K562 (cell line): ENCODE measurements around the gene DNM1. TPM values are rescaled to one million over a fixed set of nuclear protein-coding genes. Genes with fewer than 3 reads are reported as not detected.

ENCODE experiments used
- ATAC-seq: fragments of 200-7000 bp; cut with Tn5 transposase; 3 replicates; pipeline ENCODE4 v1.9.1; 2020; ENCODE audit warnings: moderate library complexity
- BruUV-seq: library from RNA; stranded (reverse); fragments of 400-500 nt; replicated peaks from 2 replicates; lab custom pipeline; 2021; lab: Mats Ljungman, UMichigan
- CTCF ChIA-PET: fragments of 300-600 bp; formaldehyde crosslinking; extraction: SDS; loops from one replicate; lab custom pipeline; 2021; ENCODE audit warnings: low intra/inter-chr PET ratio; lab: Yijun Ruan, JAX
- POLR2A ChIA-PET: fragments of 300-600, 350-650 bp; sonication (Branson Sonifier 250); formaldehyde crosslinking; extraction: SDS; loops from one replicate; lab custom pipeline; 2021; ENCODE audit warnings: antibody characterized with exemption, inconsistent platforms; lab: Yijun Ruan, JAX
- DNase-seq, 4 experiments: peaks; one replicate each; pipeline versions ENCODE4 v3.0.0 to v3.0.0-alpha.2; 2011 to 2018; ENCODE audit warnings: low spot score in 3 of 4, mixed read lengths in 3 of 4; ENCODE audit errors: extremely low read depth in 1 of 4
- FAIRE-seq: peaks from 2 replicates; lab custom pipeline; 2011; peaks lifted over from hg19 to GRCh38; lab: Jason Lieb, UNC
- H2AFZ ChIP-seq: 2 replicates; pipeline ENCODE4 v1.6.0; 2011; ENCODE audit warnings: low read depth, low read length, control low read depth, inconsistent platforms
- H3K27ac ChIP-seq: fragments of 200-600 bp; 3 replicates; pipeline ENCODE4 v1.8.0; 2011; ENCODE audit warnings: low read depth, mild to moderate bottlenecking, control low read depth, inconsistent platforms, low read length, moderate library complexity, mixed read lengths; ENCODE audit errors: extremely low read depth
- H3K27me3 ChIP-seq, 2 experiments: fragments of 300-600 bp in 1 of 2; 2 replicates in 1 of 2; 3 replicates in 1 of 2; pipeline versions ENCODE4 v1.6.0 to v1.8.0; 2011; ENCODE audit warnings: inconsistent platforms in 2 of 2, low read length in 2 of 2, mild to moderate bottlenecking in 1 of 2, mixed read lengths in 1 of 2, moderate library complexity in 1 of 2; ENCODE audit not compliant: control insufficient read depth in 2 of 2, insufficient read depth in 2 of 2
- H3K36me3 ChIP-seq: fragments of 300-600 bp; 3 replicates; pipeline ENCODE4 v1.8.0; 2011; ENCODE audit warnings: mild to moderate bottlenecking, low read length, inconsistent platforms; ENCODE audit not compliant: control insufficient read depth, insufficient read depth
- H3K4me1 ChIP-seq, 2 experiments: fragments of 200-600 bp in 1 of 2; replicated peaks in 1 of 2; 2 replicates in 1 of 2; 3 replicates in 1 of 2; pipeline versions ENCODE4 v1.5.1 to v1.8.0; 2011; ENCODE audit warnings: inconsistent platforms in 2 of 2, low read length in 2 of 2, mild to moderate bottlenecking in 1 of 2, mixed read lengths in 1 of 2, moderate library complexity in 1 of 2; ENCODE audit not compliant: control insufficient read depth in 2 of 2, insufficient read depth in 2 of 2
- H3K4me2 ChIP-seq: 2 replicates; pipeline ENCODE4 v1.6.1; 2011; ENCODE audit warnings: low read length, control low read depth, inconsistent platforms, mixed read lengths; ENCODE audit not compliant: insufficient read depth
- H3K4me3 ChIP-seq: fragments of 200-600 bp; sonication (generic), shearing (Covaris generic); 2 replicates; pipeline ENCODE4 v1.5.1; 2016; ENCODE audit warnings: control low read depth, inconsistent platforms
- H3K79me2 ChIP-seq: fragments of 200-600 bp; 3 replicates; pipeline ENCODE4 v1.8.0; 2011; ENCODE audit warnings: low read length, inconsistent platforms; ENCODE audit not compliant: control insufficient read depth, insufficient read depth
- H3K9ac ChIP-seq, 2 experiments: 2 replicates each; pipeline versions ENCODE4 v1.6.0 to v1.6.1; 2011; ENCODE audit warnings: low read depth in 2 of 2, low read length in 2 of 2, control low read depth in 1 of 2, inconsistent platforms in 1 of 2, mild to moderate bottlenecking in 1 of 2, mixed read lengths in 1 of 2; ENCODE audit not compliant: insufficient read depth in 1 of 2
- H3K9me1 ChIP-seq: one replicate; pipeline ENCODE4 v1.6.0; 2011; ENCODE audit warnings: inconsistent platforms, mild to moderate bottlenecking, low read length, moderate library complexity; ENCODE audit not compliant: control insufficient read depth, insufficient read depth
- H3K9me3 ChIP-seq: replicated peaks from 2 replicates; pipeline ENCODE4 v1.5.1; 2011; ENCODE audit warnings: low read depth, low read length, inconsistent platforms; ENCODE audit not compliant: control insufficient read depth, insufficient read depth
- H4K20me1 ChIP-seq: replicated peaks from 2 replicates; pipeline ENCODE4 v1.6.1; 2011; ENCODE audit warnings: low read length, inconsistent platforms, mixed read lengths; ENCODE audit not compliant: control insufficient read depth, insufficient read depth
- ZFP36 ChIP-seq: fragments of 150-350 bp; IDR thresholded peaks from 2 replicates; pipeline ENCODE4 v1.6.1; 2018; ENCODE audit warnings: low read length, low read depth; ENCODE audit not compliant: partially characterized antibody
- ZNF134 ChIP-seq: fragments of 250-450 bp; sonication (Bioruptor Pico); conservative IDR thresholded peaks from 2 replicates; pipeline ENCODE4 v1.4.0; 2020
- ZNF384 ChIP-seq: IDR thresholded peaks from 2 replicates; pipeline ENCODE4 v1.6.1; 2012; ENCODE audit warnings: low read depth, low read length, improper control_type of control experiment
- WGBS: fragments of 100-300 bp; shearing (Covaris generic); methylation state at CpG from one replicate; pipeline ENCODE4 v1.1.6; 2016; ENCODE audit warnings: low coverage, mixed read lengths; ENCODE audit not compliant: insufficient coverage; ENCODE audit errors: missing lambda C conversion rate; 5-methylcytosine and 5-hydroxymethylcytosine counted together
- in situ Hi-C: fragments of 300-500 bp; cut with MboI; formaldehyde crosslinking; loops from 4 replicates; pipeline ENCODE4 v1.15.0; 2018; ENCODE audit warnings: inconsistent platforms, mixed read lengths
- intact Hi-C: fragments of 100-400 bp; cut with micrococcal nuclease; formaldehyde crosslinking; loops from 2 replicates; pipeline ENCODE4 v1.14.2; 2022
- polyA plus RNA-seq, 8 experiments: library from polyadenylated mRNA; depleted of rRNA in 4 of 8; stranded (reverse) in 5 of 8; unstranded in 3 of 8; fragments of >200 nt; fragmentation: Nextera tagmentation in 2 of 8; fragmentation: Illumina TruSeq in 1 of 8; extraction: Ambion mirVana in 2 of 8; extraction: Trizol in 1 of 8; gene quantifications; 2 replicates each; pipeline versions ENCODE4 v1.2.1 to v1.2.3, GENCODE V29; 2011 to 2014; ENCODE audit warnings: inconsistent platforms in 1 of 8, missing spikeins in 1 of 8
- total RNA-seq, 7 experiments: library from RNA; depleted of rRNA in 6 of 7; stranded (reverse); fragments of >200 nt in 6 of 7; fragmentation: Illumina TruSeq in 2 of 7; extraction: Trizol in 2 of 7; gene quantifications; 2 replicates each; pipeline versions ENCODE4 v1.2.1 to v1.2.3, GENCODE V29; 2011 to 2021; ENCODE audit warnings: low replicate concordance in 1 of 7
- TF ChIP-seq, protein P1 (sequence below): fragments of 250-450 bp; sonication (Bioruptor Pico); IDR thresholded peaks from 2 replicates; pipeline ENCODE4 v1.5.0; 2021; ENCODE audit warnings: mild to moderate bottlenecking, moderate library complexity

Gene DNM1
- total and polyA plus RNA-seq, 9 of the 15 experiments (the other 6 are each of a cell fraction or from before 2014, with no cell fraction given) = 0.39 to 23.1 (median 9.1) TPM

DNA sequence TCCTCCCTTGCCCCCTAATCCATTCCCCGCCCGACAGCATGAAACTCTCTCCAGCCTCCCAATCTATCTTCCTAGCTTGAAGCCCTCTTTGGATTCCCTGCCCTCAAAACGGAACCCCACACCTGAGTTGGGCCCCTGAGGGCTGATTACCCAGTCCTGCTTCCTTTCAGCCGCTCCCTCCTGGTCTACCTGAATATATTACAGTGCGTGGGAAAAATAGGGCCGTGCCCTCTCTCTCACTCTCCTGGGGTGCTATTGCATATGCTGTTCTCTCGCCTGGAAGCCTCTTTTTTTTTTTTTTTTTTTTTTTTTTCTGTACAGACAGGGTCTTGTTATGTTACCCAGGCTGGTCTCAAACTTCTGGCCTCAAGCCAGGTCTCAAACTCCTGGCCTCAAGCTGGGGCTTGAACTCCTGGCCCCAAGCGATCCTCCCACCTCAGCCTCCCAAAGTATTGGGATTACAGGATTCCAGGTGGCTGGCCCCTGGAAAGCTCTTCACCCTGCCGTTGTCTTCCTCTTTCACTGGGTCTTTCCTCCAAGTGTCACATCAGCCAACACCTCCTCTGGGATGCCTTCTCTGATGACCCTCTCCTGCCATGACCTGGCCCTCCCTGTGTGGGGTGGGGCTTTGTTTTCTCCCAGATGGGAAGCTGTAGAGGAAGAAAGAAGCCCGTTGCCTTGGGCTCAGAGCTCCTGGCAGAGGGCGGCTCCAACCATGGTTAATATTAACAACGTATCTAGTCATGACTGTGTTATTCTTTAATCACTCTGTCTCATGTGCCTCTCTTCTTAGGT, 8.2 kb downstream of the DNM1 start:
- H3K27ac ChIP-seq = no peak overlapping the region
- peaks cover 8 to 35% of the 10 kb centered on the region in 2 experiments; a peak in 4 of 5 replicates for H3K4me1 ChIP-seq
- FAIRE-seq (no peak), ATAC-seq (0 out of 3 replicates have a peak, but pooled peaks have one; percentile 5), DNase-seq (no peak)
- no peaks in the 10 kb centered on the region for H3K79me2 ChIP-seq
- POLR2A ChIA-PET = interaction anchor here (0.6 to 1.6 kb wide), 7 partner anchors 12 to 1506 kb away, joined by 3 to 5 read pairs (median 3); partner anchors contain the start of gene CIZ1
- in situ Hi-C loops = loop anchor here (10.0 kb wide), 1 partner anchor 1463 kb away; no protein-coding TSS in a partner anchor
- no peaks in the 10 kb centered on the region for H3K9me1 ChIP-seq
- H3K27me3 ChIP-seq = no peaks in the 10 kb centered on the region
- H2AFZ ChIP-seq = no peak overlapping the region
- peaks cover 3% of the 10 kb centered on the region; the same call in 1 of the 2 replicates for H4K20me1 ChIP-seq
- 24% methylated on average over 12 of the region's 12 CpGs for WGBS
- BruUV-seq = no TSS peak
- TF ChIP-seq, protein P1, sequence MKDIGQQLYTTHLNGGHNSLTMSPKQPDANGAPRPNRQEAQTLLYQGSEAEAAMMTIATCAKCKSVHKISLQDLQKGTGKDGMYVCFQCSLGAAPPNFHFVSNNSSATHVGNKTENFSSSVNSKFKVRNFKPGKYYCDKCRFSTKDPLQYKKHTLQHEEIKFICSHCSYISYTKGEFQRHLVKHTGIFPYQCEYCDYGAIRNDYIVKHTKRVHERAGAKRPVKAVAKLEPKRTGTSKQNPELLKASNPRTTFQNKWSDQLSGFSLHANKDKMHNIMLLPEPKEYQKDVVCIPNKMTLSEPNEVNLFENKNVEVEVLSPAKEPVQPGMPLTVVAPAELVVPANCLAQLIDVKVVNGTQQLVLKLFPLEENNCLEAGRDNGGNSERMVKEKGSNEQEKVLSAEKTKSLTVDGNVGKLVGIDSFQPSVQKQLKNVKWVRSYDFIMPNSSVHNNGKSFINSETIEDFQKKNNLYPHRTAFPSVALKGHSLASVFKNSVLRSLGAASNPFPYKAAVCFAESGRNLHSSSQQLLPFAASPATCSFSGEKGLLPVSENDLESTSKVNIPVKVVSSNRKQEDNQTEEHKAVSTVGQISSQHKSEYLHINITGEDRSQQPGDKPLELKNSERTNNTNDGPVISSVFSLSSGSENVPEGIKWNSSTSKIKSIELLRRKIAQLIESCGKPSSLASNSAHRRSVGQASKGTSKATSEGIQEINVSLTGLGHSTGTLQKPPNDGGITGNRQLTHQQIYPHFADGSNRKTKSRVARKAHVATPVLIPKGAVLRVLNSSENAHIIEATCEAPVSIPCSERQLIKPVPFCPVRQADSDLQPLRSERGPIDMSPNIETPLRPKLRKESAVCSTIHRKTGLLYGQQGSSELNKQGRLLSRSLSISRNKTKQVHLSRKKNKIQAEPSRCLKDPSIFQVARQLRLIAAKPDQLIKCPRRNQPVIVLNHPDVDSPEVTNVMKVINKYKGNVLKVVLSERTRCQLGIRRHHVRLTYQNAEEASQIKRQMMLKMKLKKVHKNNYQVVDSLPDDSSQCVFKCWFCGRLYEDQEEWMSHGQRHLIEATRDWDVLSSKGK (CRISPR knock-in tag) = no peak
- TF ChIP-seq ZFP36 = peak; percentile 91
- 0 out of 2 replicates have a peak, but pooled peaks have one; percentile 22 for TF ChIP-seq ZNF384
- TF ChIP-seq ZNF134 (CRISPR knock-in tag) = 0 out of 2 replicates have a peak, but pooled peaks have one; percentile 40
- H3K9ac ChIP-seq = peak overlapping the region in 1 of 2 experiments; percentile 66; a peak in 1 of 4 replicates
- intact Hi-C loops = loop anchor here (10.0 kb wide), 1 partner anchor 133 kb away; the partner anchor contains the start of gene SLC27A4
- CTCF ChIA-PET = no interaction called here
- no peaks in the 10 kb centered on the region for H3K9me3 ChIP-seq
- 0 out of 3 replicates have a peak, but pooled peaks cover 4% of the 10 kb centered on the region for H3K36me3 ChIP-seq
- H3K4me3 ChIP-seq = no peak overlapping the region
- no peak overlapping the region for H3K4me2 ChIP-seq
